Heart right ventricle (tissue), 16 donors: ENCODE results near the gene GRID1. TPM values are rescaled to one million over a fixed set of nuclear protein-coding genes. Genes with fewer than 3 reads are reported as not detected.

ENCODE experiments used
- ATAC-seq, 8 donors: fragments of 200-7000 bp; cut with Tn5 transposase; one replicate each; pipeline ENCODE4 v1.9.1; 2020; ENCODE audit warnings: mild to moderate bottlenecking in 8 of 8, moderate library complexity in 8 of 8, moderate number of reproducible peaks in 1 of 8
- DNase-seq, 2 donors: peaks; one replicate each; pipeline ENCODE4 v3.0.0-alpha.2; 2020
- H3K27ac ChIP-seq, 10 donors: fragments of 200-600 bp; sonication (generic) in 2 of 10; one replicate each; pipeline versions ENCODE4 v1.5.0 to v1.8.0; 2020 to 2022; ENCODE audit warnings: mild to moderate bottlenecking in 3 of 10
- H3K27me3 ChIP-seq, 7 donors: fragments of 200-600 bp; one replicate each; pipeline ENCODE4 v1.8.0; 2021 to 2022; ENCODE audit warnings: mild to moderate bottlenecking in 2 of 7
- H3K36me3 ChIP-seq, 9 donors: fragments of 200-600 bp; sonication (generic) in 1 of 9; one replicate each; pipeline versions ENCODE4 v1.5.0 to v1.8.0; 2020 to 2022; ENCODE audit warnings: mild to moderate bottlenecking in 2 of 9
- H3K4me1 ChIP-seq, 9 donors: fragments of 200-600 bp; sonication (generic) in 1 of 9; one replicate each; pipeline versions ENCODE4 v1.5.0 to v1.8.0; 2020 to 2022; ENCODE audit warnings: mild to moderate bottlenecking in 4 of 9
- H3K4me3 ChIP-seq, 10 donors: fragments of 200-600 bp; sonication (generic) in 2 of 10; one replicate each; pipeline versions ENCODE4 v1.5.0 to v1.8.0; 2020 to 2022; ENCODE audit warnings: mild to moderate bottlenecking in 7 of 10, moderate library complexity in 2 of 10
- H3K9me3 ChIP-seq, 11 donors: fragments of 200-600 bp in 10 of 11; sonication (generic) in 2 of 11; one replicate each; pipeline versions ENCODE4 v1.5.0 to v1.8.0; 2013 to 2022; ENCODE audit warnings: mild to moderate bottlenecking in 2 of 11, control low read depth in 1 of 11, moderate library complexity in 1 of 11
- CTCF ChIP-seq, 9 donors: fragments of 200-600 bp; sonication (generic) in 2 of 9; IDR thresholded peaks; one replicate each; pipeline versions ENCODE4 v1.5.0 to v1.8.0; 2021 to 2022; ENCODE audit warnings: antibody characterized with exemption in 9 of 9, mild to moderate bottlenecking in 5 of 9, moderate library complexity in 1 of 9
- WGBS, 2 donors: extraction: QIAGEN DNeasy Blood & Tissue Kit; methylation state at CpG; one replicate each; pipeline ENCODE4 v1.1.7; 2013; ENCODE audit warnings: inconsistent platforms in 1 of 2; 5-methylcytosine and 5-hydroxymethylcytosine counted together
- intact Hi-C, 10 donors: fragments of 100-400 bp; cut with DNase I; formaldehyde crosslinking; loops; one replicate each; pipeline versions ENCODE4 v1.11.1 to v1.14.2; 2022
- long read RNA-seq, 3 donors: library from polyadenylated mRNA; unstranded; transcript quantifications; one replicate each; pipeline ENCODE4 v2.0.0, GENCODE V29; 2020 to 2021
- polyA plus RNA-seq, 2 donors: library from polyadenylated mRNA; stranded (reverse); fragments of 200-250 nt; gene quantifications; one replicate each; pipeline ENCODE4 v1.2.3, GENCODE V29; 2013
- total RNA-seq, 10 donors: library from RNA; stranded (reverse); fragmentation: NEBNext Ultra II Directional in 3 of 10; extraction: Animal tissue kit (Norgen Biotek cat#: 25700) in 3 of 10; gene quantifications; one replicate each; pipeline versions ENCODE4 v1.2.1 to v1.2.4, GENCODE V29; 2021 to 2023
- donor health status: Arrhythmogenic right ventricular cardiomyopathy.
- donor health status: ischemic (EF 13 %, LVEDD 7.1; RV severe dilation, severe dysfunction).
- donor health status: healthy with polysubstance abuse.
- donor health status: DM: no; HTN: yes; CAD: no.
- donor health status: DM: no; HTN: no; CAD: no.
- donor health status: ischemic (EF 25% LVEDD 6.9; RV normal size, moderate dysfunction).
- donor health status: ischemic (EF 25% LVEDD 5.7; RV mildly dilated, moderate dysfunction).
- donor health status: healthy.
- donor health status: DM: yes; HTN: yes; CAD: no.
- donor health status: Ischemic cardiomyopathy.
- donor health status: ischemic (EF 35%, LVEDD 5.7; RV mildly dilated, moderate dysfunction).
- donor health status: nonischemic (EF 11% LVEDD 7.7; RV severe dilation, severe dysfunction).
- donor health status: DM: yes; HTN: yes; CAD: no.
- donor health status: PGD.
- donor health status: ischemic (EF 29% LVEDD 5.4; RV normal size, mild dysfunction).
- donor health status: nonischemic (EF 23%, LVEDD 6.1; RV moderate dilation, normal function).

The GRID1 gene
- total RNA-seq, result 1 to 10 TPM in 9 of 10 donors, under 1 TPM in 1; 0.77 to 3.4 (median 1.9) TPM
- 1 to 10 TPM in 1 of 2 donors, under 1 TPM in 1; 0.44 to 1.2 TPM for polyA plus RNA-seq
- long read RNA-seq, donor 1, partial matches to known transcripts, result 1 of 3 reads
- long read RNA-seq, donor 1, other reads (novel, unspliced or antisense), result 2 of 3 reads
- long read RNA-seq, donor 2, partial matches to known transcripts, result 1 of 5 reads
- long read RNA-seq, donor 2, other reads (novel, unspliced or antisense), result 4 of 5 reads
- long read RNA-seq, donor 3, partial matches to known transcripts, result 0 of 1 reads
- long read RNA-seq, donor 3, other reads (novel, unspliced or antisense), result 1 of 1 reads

DNA sequence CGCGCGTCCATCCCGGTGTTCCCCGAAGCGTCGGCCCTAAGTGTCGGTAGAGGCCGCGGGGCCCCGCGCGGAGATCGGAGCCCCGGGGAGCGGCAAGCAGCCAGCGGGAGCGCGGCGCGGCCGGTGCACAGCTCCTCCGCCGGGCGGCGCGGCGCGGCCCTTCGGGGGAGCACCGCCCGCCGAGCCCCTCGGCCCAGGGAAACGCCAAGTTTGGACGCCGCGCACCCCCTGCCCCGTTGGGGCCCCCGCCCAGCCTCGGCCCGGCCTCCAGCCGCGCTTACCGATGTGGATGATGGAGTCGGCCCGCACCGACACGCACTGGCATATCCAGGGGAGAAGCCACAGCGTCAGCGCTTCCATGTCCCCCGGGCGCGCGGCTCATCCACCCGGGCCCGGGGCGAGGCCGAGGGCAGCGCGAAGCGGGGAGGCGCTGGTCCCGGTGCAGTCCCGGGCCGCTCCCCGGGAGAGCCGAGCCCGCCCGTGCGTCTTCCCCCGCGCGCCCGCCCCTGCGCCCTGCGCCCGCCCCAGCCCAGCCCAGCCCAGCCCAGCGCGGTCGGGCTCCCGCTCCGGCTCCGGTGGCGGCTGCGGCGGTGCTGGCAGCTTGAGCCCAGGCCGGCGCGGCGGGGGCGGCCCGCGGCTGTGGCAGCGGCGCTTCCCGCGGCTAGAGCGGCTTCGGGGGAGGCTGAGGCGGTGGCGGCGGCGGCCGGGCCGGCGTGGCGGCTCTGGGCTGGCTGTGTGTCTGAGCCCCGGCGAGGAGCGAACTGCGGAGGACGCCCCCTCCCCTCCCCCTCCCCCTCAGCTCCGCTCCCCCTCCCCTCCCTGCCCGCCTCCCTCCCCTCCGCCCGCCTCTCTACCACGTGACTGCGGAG lies at the start of gene GRID1:
TSS of gene GRID1 (minus strand) at position 763 of the 869 bp plus-strand sequence.
- peaks cover 0 to 43% (median 24%) of the 10 kb centered on the region in 9 donors for H3K4me1 ChIP-seq
- intact Hi-C loops, result loop anchor here in 5 of 10 donors (1.0 to 10.0 kb wide), 5 partner anchors 19 to 821 kb away; no protein-coding TSS in a partner anchor
- H3K27me3 ChIP-seq, result peaks cover 7 to 89% (median 72%) of the 10 kb centered on the region in 7 donors
- no peaks in the 10 kb centered on the region for H3K36me3 ChIP-seq
- ATAC-seq, result peak in 6 of 8 donors; percentile 30 to 64 (median 43)
- peak within 1 kb of the TSS; percentile 23 to 65 (median 54) for H3K4me3 ChIP-seq
- peak in 3 of 9 donors; percentile 3 to 33 (median 23) for TF ChIP-seq CTCF (IDR thresholded peaks at IDR 0.05)
- H3K27ac ChIP-seq, result no peak within 1 kb of the TSS
- no peaks in the 10 kb centered on the region for H3K9me3 ChIP-seq
- peak in 1 of 2 donors; percentile 42 for DNase-seq
- 0 to 1% methylated on average over 74 to 116 of the region's 119 CpGs for WGBS, 2 donors

DNA sequence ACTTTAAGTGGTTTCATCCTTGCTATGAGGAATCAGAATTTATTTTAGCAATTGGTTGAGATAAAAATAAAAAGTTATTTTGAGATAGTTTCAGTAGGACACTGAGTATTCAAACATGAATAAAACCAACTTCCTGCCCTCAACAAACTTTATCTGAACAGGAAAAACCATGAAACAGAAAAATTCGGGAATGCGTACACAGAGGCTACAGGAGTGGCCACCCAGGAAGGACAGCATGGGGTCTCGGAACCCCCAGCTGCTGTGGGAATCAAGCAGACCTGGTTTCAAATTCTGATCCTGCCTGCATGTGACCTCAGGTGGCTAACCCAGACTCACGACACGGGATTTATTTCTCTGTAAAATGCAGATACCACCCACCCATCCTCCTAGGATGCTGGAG lies 49.0 kb upstream of the GRID1 start:
- Histone ChIP-seq H3K27ac (no peak overlapping the region), H3K4me1 (peaks cover 0 to 38% (median 18%) of the 10 kb centered on the region in 9 donors), H3K4me3 (no peak overlapping the region), H3K36me3 (no peaks in the 10 kb centered on the region), H3K9me3 (peaks cover 0 to 6% (median 0%) of the 10 kb centered on the region in 11 donors), H3K27me3 (peaks cover 0 to 9% (median 0%) of the 10 kb centered on the region in 7 donors)
- ATAC-seq (no peak), DNase-seq (no peak)
- WGBS, 2 donors, result 43 to 46% methylated on average over 5 of the region's 5 CpGs
- intact Hi-C loops, result no loop called here
- TF ChIP-seq CTCF (IDR thresholded peaks at IDR 0.05), result no peak

- intact Hi-C loops, result no loop called here
- peaks cover 0 to 9% (median 0%) of the 10 kb centered on the region in 7 donors for H3K27me3 ChIP-seq
- H3K36me3 ChIP-seq, result no peaks in the 10 kb centered on the region
- DNase-seq (no peak), ATAC-seq (no peak)
- no peak overlapping the region for H3K27ac ChIP-seq
- H3K9me3 ChIP-seq, result peaks cover 0 to 7% (median 0%) of the 10 kb centered on the region in 11 donors
- peaks cover 0 to 42% (median 18%) of the 10 kb centered on the region in 9 donors for H3K4me1 ChIP-seq
- H3K4me3 ChIP-seq, result no peak overlapping the region
- no peak for TF ChIP-seq CTCF (IDR thresholded peaks at IDR 0.05)
- WGBS, 2 donors, result 92 to 96% methylated on average over 3 of the region's 3 CpGs
These were observed 48.5 kb upstream of the GRID1 start for GRCh38 chr10:86415116-86415515.

GRCh38 chr10:86413046-86413728 lies 46.6 kb upstream of the GRID1 start:
- peak overlapping the region in 1 of 10 donors; percentile 58 for H3K27ac ChIP-seq
- H3K27me3 ChIP-seq, result peaks cover 0 to 9% (median 0%) of the 10 kb centered on the region in 7 donors
- ATAC-seq (peak in 3 of 8 donors; percentile 34 to 44 (median 41)), DNase-seq (no peak)
- peaks cover 0 to 42% (median 18%) of the 10 kb centered on the region in 9 donors for H3K4me1 ChIP-seq
- H3K4me3 ChIP-seq, result no peak overlapping the region
- TF ChIP-seq CTCF (IDR thresholded peaks at IDR 0.05), result no peak
- no peaks in the 10 kb centered on the region for H3K36me3 ChIP-seq
- peaks cover 0 to 7% (median 0%) of the 10 kb centered on the region in 11 donors for H3K9me3 ChIP-seq
- WGBS, 2 donors, result 36 to 37% methylated on average over 6 of the region's 6 CpGs
- intact Hi-C loops, result no loop called here
